ENCODE data around the gene LINC01488.

LINC01488 gene

GRCh38 chr11:69496202-69496557, 14.7 kb downstream of the LINC01488 start:
- peaks cover 4% of the 10 kb centered on the region; the same call in 1 of the 2 replicates for H3K4me1 ChIP-seq (ENCODE audit: insufficient read depth, low read length)
- no peak overlapping the region for H3K9ac ChIP-seq (ENCODE audit: low read depth, low read length)
- no peaks in the 10 kb centered on the region for H3K9me3 ChIP-seq (ENCODE audit: control insufficient read depth, insufficient read depth, low read length)
- H3K36me3 ChIP-seq (ENCODE audit: insufficient read depth, low read length) = no peaks in the 10 kb centered on the region

- Histone ChIP-seq H3K36me3 (ENCODE audit: insufficient read depth, low read length) (no peaks in the 10 kb centered on the region), H3K9ac (ENCODE audit: low read depth, low read length) (no peak overlapping the region), H3K9me3 (ENCODE audit: control insufficient read depth, insufficient read depth, low read length) (no peaks in the 10 kb centered on the region), H3K4me1 (ENCODE audit: insufficient read depth, low read length) (peaks cover 4% of the 10 kb centered on the region; the same call in 1 of the 2 replicates)
These were observed 15.3 kb downstream of the LINC01488 start for GRCh38 chr11:69496631-69497220.

- Histone ChIP-seq H3K9me3 (ENCODE audit: control insufficient read depth, insufficient read depth, low read length) (no peaks in the 10 kb centered on the region), H3K4me1 (ENCODE audit: insufficient read depth, low read length) (peaks cover 4% of the 10 kb centered on the region; the same call in 1 of the 2 replicates), H3K9ac (ENCODE audit: low read depth, low read length) (no peak overlapping the region), H3K36me3 (ENCODE audit: insufficient read depth, low read length) (no peaks in the 10 kb centered on the region)
These were observed 15.8 kb downstream of the LINC01488 start for GRCh38 chr11:69497221-69497787.

- H3K9me3 ChIP-seq (ENCODE audit: control insufficient read depth, insufficient read depth, low read length) = no peaks in the 10 kb centered on the region
- no peak overlapping the region for H3K9ac ChIP-seq (ENCODE audit: low read depth, low read length)
- no peaks in the 10 kb centered on the region for H3K36me3 ChIP-seq (ENCODE audit: insufficient read depth, low read length)
- peaks cover 2% of the 10 kb centered on the region; the same call in 1 of the 2 replicates for H3K4me1 ChIP-seq (ENCODE audit: insufficient read depth, low read length)
These were observed 17.2 kb downstream of the LINC01488 start for GRCh38 chr11:69498614-69499175.

- no peaks in the 10 kb centered on the region for H3K36me3 ChIP-seq (ENCODE audit: insufficient read depth, low read length)
- H3K9me3 ChIP-seq (ENCODE audit: control insufficient read depth, insufficient read depth, low read length) = no peaks in the 10 kb centered on the region
- H3K9ac ChIP-seq (ENCODE audit: low read depth, low read length) = no peak overlapping the region
- no peaks in the 10 kb centered on the region; the same call in 1 of the 2 replicates for H3K4me1 ChIP-seq (ENCODE audit: insufficient read depth, low read length)
These were observed 17.9 kb downstream of the LINC01488 start for GRCh38 chr11:69499186-69499917.

- Histone ChIP-seq H3K9me3 (ENCODE audit: control insufficient read depth, insufficient read depth, low read length) (no peaks in the 10 kb centered on the region), H3K4me1 (ENCODE audit: insufficient read depth, low read length) (no peaks in the 10 kb centered on the region; the same call in 1 of the 2 replicates), H3K9ac (ENCODE audit: low read depth, low read length) (no peak overlapping the region), H3K36me3 (ENCODE audit: insufficient read depth, low read length) (no peaks in the 10 kb centered on the region)
These were observed 18.4 kb downstream of the LINC01488 start for GRCh38 chr11:69499918-69500284.

- Histone ChIP-seq H3K4me1 (ENCODE audit: insufficient read depth, low read length) (no peaks in the 10 kb centered on the region; the same call in 1 of the 2 replicates), H3K9me3 (ENCODE audit: control insufficient read depth, insufficient read depth, low read length) (no peaks in the 10 kb centered on the region), H3K9ac (ENCODE audit: low read depth, low read length) (no peak overlapping the region), H3K36me3 (ENCODE audit: insufficient read depth, low read length) (no peaks in the 10 kb centered on the region)
These were observed 19.0 kb downstream of the LINC01488 start for GRCh38 chr11:69500285-69501120.

- Histone ChIP-seq H3K36me3 (ENCODE audit: insufficient read depth, low read length) (no peaks in the 10 kb centered on the region), H3K9me3 (ENCODE audit: control insufficient read depth, insufficient read depth, low read length) (no peaks in the 10 kb centered on the region), H3K9ac (ENCODE audit: low read depth, low read length) (no peak overlapping the region), H3K4me1 (ENCODE audit: insufficient read depth, low read length) (no peaks in the 10 kb centered on the region; the same call in 1 of the 2 replicates)
These were observed 19.6 kb downstream of the LINC01488 start for GRCh38 chr11:69501121-69501489.

GRCh38 chr11:69501891-69502860, 20.7 kb downstream of the LINC01488 start:
- Histone ChIP-seq H3K9ac (ENCODE audit: low read depth, low read length) (no peak overlapping the region), H3K9me3 (ENCODE audit: control insufficient read depth, insufficient read depth, low read length) (no peaks in the 10 kb centered on the region; the same call in 1 of the 2 replicates), H3K4me1 (ENCODE audit: insufficient read depth, low read length) (no peaks in the 10 kb centered on the region), H3K36me3 (ENCODE audit: insufficient read depth, low read length) (no peaks in the 10 kb centered on the region)

GRCh38 chr11:69504127-69504526, 22.7 kb downstream of the LINC01488 start:
- H3K9ac ChIP-seq (ENCODE audit: low read depth, low read length) = no peak overlapping the region
- H3K9me3 ChIP-seq (ENCODE audit: control insufficient read depth, insufficient read depth, low read length) = no peaks in the 10 kb centered on the region; the same call in 1 of the 2 replicates
- H3K4me1 ChIP-seq (ENCODE audit: insufficient read depth, low read length) = no peaks in the 10 kb centered on the region
- no peaks in the 10 kb centered on the region for H3K36me3 ChIP-seq (ENCODE audit: insufficient read depth, low read length)

- Histone ChIP-seq H3K9ac (ENCODE audit: low read depth, low read length) (no peak overlapping the region), H3K9me3 (ENCODE audit: control insufficient read depth, insufficient read depth, low read length) (no peaks in the 10 kb centered on the region; the same call in 1 of the 2 replicates), H3K4me1 (ENCODE audit: insufficient read depth, low read length) (no peaks in the 10 kb centered on the region), H3K36me3 (ENCODE audit: insufficient read depth, low read length) (no peaks in the 10 kb centered on the region)
These were observed 23.3 kb downstream of the LINC01488 start for GRCh38 chr11:69504576-69505335.

GRCh38 chr11:69508974-69509373, 27.5 kb downstream of the LINC01488 start:
- H3K4me1 ChIP-seq (ENCODE audit: insufficient read depth, low read length) = peaks cover 7% of the 10 kb centered on the region; the same call in 1 of the 2 replicates

More at GRCh38 chr11:69508974-69509373, 27.5 kb downstream of the LINC01488 start:
- no peak overlapping the region for H3K9ac ChIP-seq (ENCODE audit: low read depth, low read length)
- H3K9me3 ChIP-seq (ENCODE audit: control insufficient read depth, insufficient read depth, low read length) = no peaks in the 10 kb centered on the region; the same call in 1 of the 2 replicates
- no peaks in the 10 kb centered on the region for H3K36me3 ChIP-seq (ENCODE audit: insufficient read depth, low read length)

All from ES-I3 (cell line).